ENCODE measurements around the gene CPXM2. TPM values are rescaled to one million over a fixed set of nuclear protein-coding genes. Genes with fewer than 3 reads are reported as not detected.

The CPXM2 gene
- total and polyA plus RNA-seq, 2 donors (not counting 1 experiment from before 2014, with no cell fraction given): not detected

- no peaks in the 10 kb centered on the region for H4K20me1 ChIP-seq (ENCODE audit: control insufficient read depth, insufficient read depth, low read length, poor library complexity, severe bottlenecking)
- Mint-ChIP-seq H3K9me3 (ENCODE audit: insufficient read depth) (no peaks in the 10 kb centered on the region), H3K27ac (no peak overlapping the region), H3K4me1 (no peaks in the 10 kb centered on the region), H3K27me3 (peaks cover 35% of the 10 kb centered on the region), H3K4me3 (no peak overlapping the region)
- peaks cover 0 to 7% (median 0%) of the 10 kb centered on the region in 4 experiments for H3K27me3 ChIP-seq (replicated peaks in 1 of 4; ENCODE audit: control extremely low read depth in 1 of 4, control insufficient read depth in 3 of 4, insufficient read depth in 4 of 4, low read length in 3 of 4)
- ATAC-seq (ENCODE audit: low read depth) (no peak), DNase-seq (no peak)
- H3K9me3 ChIP-seq (ENCODE audit: control extremely low read depth in 1 of 3, control insufficient read depth in 2 of 3, insufficient read depth in 1 of 3, low read length in 2 of 3): peaks cover 0 to 7% (median 2%) of the 10 kb centered on the region in 3 donors
- no peak overlapping the region for H2AFZ ChIP-seq (ENCODE audit: insufficient read depth, low read depth, low read length, poor library complexity, severe bottlenecking)
- H3K9ac ChIP-seq (ENCODE audit: low read length): no peak overlapping the region
- TF ChIP-seq EZH2 (IDR thresholded peaks at IDR 0.05; ENCODE audit: borderline replicate concordance, insufficient read depth, low read depth, low read length, poor library complexity, severe bottlenecking): no peak
- CTCF ChIA-PET: no interaction called here
- 84% methylated on average over 3 of the region's 5 CpGs for WGBS (ENCODE audit: insufficient coverage)
- intact Hi-C loops (cut with micrococcal nuclease): no loop called here
- no peaks in the 10 kb centered on the region for H3K79me2 ChIP-seq (ENCODE audit: control insufficient read depth, insufficient read depth, low read length)
- no peak overlapping the region for H3K4me2 ChIP-seq (replicated peaks; ENCODE audit: low read depth, low read length, poor library complexity, severe bottlenecking)
- no peaks in the 10 kb centered on the region for H3K4me1 ChIP-seq (ENCODE audit: control insufficient read depth in 2 of 2, insufficient read depth in 2 of 2, low read length in 2 of 2)
- H3K36me3 ChIP-seq (replicated peaks in 1 of 2; ENCODE audit: control extremely low read depth in 1 of 2, control insufficient read depth in 1 of 2, extremely low read depth in 1 of 2, insufficient read depth in 2 of 2, low read length in 1 of 2): no peaks in the 10 kb centered on the region
- no peak overlapping the region for H3K4me3 ChIP-seq (ENCODE audit: control extremely low read depth in 1 of 5, extremely low read depth in 1 of 5, insufficient read depth in 1 of 5, low read depth in 2 of 5, low read length in 4 of 5)
- H3K27ac ChIP-seq (ENCODE audit: low read length in 2 of 2): no peak overlapping the region
- POLR2A ChIA-PET: no interaction called here
Observed at GRCh38 chr10:123903621-123904020, 12.0 kb upstream of the CPXM2 start.

- H4K20me1 ChIP-seq (ENCODE audit: control insufficient read depth, insufficient read depth, low read length, poor library complexity, severe bottlenecking): no peaks in the 10 kb centered on the region
Observed at GRCh38 chr10:123901621-123902020, 10.0 kb upstream of the CPXM2 start.

More at GRCh38 chr10:123901621-123902020, 10.0 kb upstream of the CPXM2 start:
- Mint-ChIP-seq H3K4me3 (no peak overlapping the region), H3K27ac (no peak overlapping the region), H3K27me3 (peaks cover 23% of the 10 kb centered on the region), H3K4me1 (no peaks in the 10 kb centered on the region), H3K9me3 (ENCODE audit: insufficient read depth) (no peaks in the 10 kb centered on the region)
- ATAC-seq (ENCODE audit: low read depth) (no peak), DNase-seq (no peak)
- Histone ChIP-seq H3K4me2 (replicated peaks; ENCODE audit: low read depth, low read length, poor library complexity, severe bottlenecking) (no peak overlapping the region), H3K9me3 (ENCODE audit: control extremely low read depth in 1 of 3, control insufficient read depth in 2 of 3, insufficient read depth in 1 of 3, low read length in 2 of 3) (peaks cover 0 to 7% (median 2%) of the 10 kb centered on the region in 3 donors), H3K27me3 (replicated peaks in 1 of 4; ENCODE audit: control extremely low read depth in 1 of 4, control insufficient read depth in 3 of 4, insufficient read depth in 4 of 4, low read length in 3 of 4) (peaks cover 0 to 5% (median 0%) of the 10 kb centered on the region in 4 experiments), H3K27ac (ENCODE audit: low read length in 2 of 2) (no peak overlapping the region), H3K4me1 (ENCODE audit: control insufficient read depth in 2 of 2, insufficient read depth in 2 of 2, low read length in 2 of 2) (no peaks in the 10 kb centered on the region), H3K79me2 (ENCODE audit: control insufficient read depth, insufficient read depth, low read length) (no peaks in the 10 kb centered on the region), H3K9ac (ENCODE audit: low read length) (no peak overlapping the region), H3K36me3 (replicated peaks in 1 of 2; ENCODE audit: control extremely low read depth in 1 of 2, control insufficient read depth in 1 of 2, extremely low read depth in 1 of 2, insufficient read depth in 2 of 2, low read length in 1 of 2) (no peaks in the 10 kb centered on the region), H3K4me3 (ENCODE audit: control extremely low read depth in 1 of 5, extremely low read depth in 1 of 5, insufficient read depth in 1 of 5, low read depth in 2 of 5, low read length in 4 of 5) (no peak overlapping the region), H2AFZ (ENCODE audit: insufficient read depth, low read depth, low read length, poor library complexity, severe bottlenecking) (no peak overlapping the region)
- TF ChIP-seq EZH2 (IDR thresholded peaks at IDR 0.05; ENCODE audit: borderline replicate concordance, insufficient read depth, low read depth, low read length, poor library complexity, severe bottlenecking): no peak
- TF ChIP-seq CTCF (IDR thresholded peaks at IDR 0.05): no peak
- intact Hi-C loops (cut with micrococcal nuclease): no loop called here
- ChIA-PET CTCF (no interaction called here), POLR2A (no interaction called here)
- 94% methylated on average over 3 of the region's 4 CpGs for WGBS (ENCODE audit: insufficient coverage)
